Endothelial cell of umbilical vein (primary cell): ENCODE data around the gene CBX2.

Experiments used
- CTCF ChIP-seq, 2 donors: IDR thresholded peaks; 1 replicate in 1 of 2; 2 replicates in 1 of 2; pipeline ENCODE4 v1.5.1; 2011; ENCODE audit warnings: low read length in 2 of 2, mild to moderate bottlenecking in 2 of 2, moderate library complexity in 2 of 2, control low read depth in 1 of 2, inconsistent platforms in 1 of 2, low read depth in 1 of 2; ENCODE audit not compliant: insufficient read depth in 1 of 2; ENCODE audit errors: extremely low read depth in 1 of 2
- EZH2 ChIP-seq: IDR thresholded peaks from 2 replicates; pipeline ENCODE4 v1.6.1; 2012; ENCODE audit warnings: borderline replicate concordance, low read depth, mild to moderate bottlenecking, moderate library complexity, low read length, inconsistent platforms; ENCODE audit not compliant: severe bottlenecking

GRCh38 chr17:79809530-79810129, 31.7 kb downstream of the CBX2 start:
- TF ChIP-seq CTCF (IDR thresholded peaks at IDR 0.05; ENCODE audit: extremely low read depth in 1 of 2, insufficient read depth in 1 of 2, low read depth in 1 of 2, low read length in 2 of 2) (no peak), EZH2 (peak; percentile 64)
